ENCODE measurements around the gene IRF2.
A peak's percentile ranks its signal among the peaks of the same experiment; 100 is the strongest.

Gene IRF2

GRCh38 chr4:184410748-184411147, 63.6 kb downstream of the IRF2 start:
- Histone ChIP-seq H3K27me3 (ENCODE audit: control insufficient read depth, insufficient read depth, low read length) (no peaks in the 10 kb centered on the region), H3K36me3 (ENCODE audit: insufficient read depth, low read length) (peaks cover 28% of the 10 kb centered on the region), H3K4me2 (ENCODE audit: low read length) (no peak overlapping the region), H3K9me3 (replicated peaks; ENCODE audit: low read length) (no peaks in the 10 kb centered on the region), H3K4me1 (ENCODE audit: control insufficient read depth, insufficient read depth, low read length) (peaks cover 14% of the 10 kb centered on the region), H3K4me3 (ENCODE audit: low read length) (no peak overlapping the region), H3K9ac (ENCODE audit: low read depth, low read length) (no peak overlapping the region)

DNA sequence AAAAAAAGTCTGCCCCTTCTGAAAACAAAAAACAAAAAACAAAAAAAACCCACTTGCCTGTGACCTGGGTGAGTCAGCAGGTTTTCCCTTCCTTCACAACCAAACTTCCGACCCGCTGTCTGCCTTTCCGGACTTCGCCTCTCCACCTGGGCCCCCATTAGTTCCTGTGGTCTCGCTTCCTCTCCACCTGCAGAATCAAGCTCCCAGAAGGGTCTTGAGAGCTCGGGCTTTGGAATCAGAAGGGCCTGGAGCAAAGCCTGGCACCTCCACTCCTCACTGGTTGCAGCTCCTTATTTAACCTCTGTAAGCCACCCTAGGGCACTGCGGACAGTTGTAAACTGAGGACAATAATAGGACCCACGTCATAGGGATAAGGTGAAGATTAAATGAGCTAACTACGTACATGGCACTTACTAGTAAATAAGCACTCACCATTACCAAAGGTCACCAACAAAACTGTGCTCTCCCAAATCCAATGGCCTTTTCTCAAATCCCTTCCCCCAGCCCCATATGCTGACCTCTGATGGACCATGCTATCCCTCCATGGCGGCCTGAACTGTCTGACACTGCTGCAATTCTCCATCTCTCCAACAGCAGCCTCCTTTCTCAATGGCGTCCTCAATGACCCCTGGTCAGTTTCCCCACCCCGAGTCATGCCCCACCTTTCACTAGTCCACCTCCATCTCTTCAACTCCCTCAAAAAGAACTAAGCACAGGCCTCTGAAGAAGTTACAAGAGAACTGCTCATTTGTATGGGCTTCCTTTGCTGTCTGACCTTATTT, 64.2 kb downstream of the IRF2 start:
- Histone ChIP-seq H3K36me3 (ENCODE audit: insufficient read depth, low read length) (peaks cover 26% of the 10 kb centered on the region), H3K9ac (ENCODE audit: low read depth, low read length) (no peak overlapping the region), H3K27me3 (ENCODE audit: control insufficient read depth, insufficient read depth, low read length) (no peaks in the 10 kb centered on the region), H3K4me3 (ENCODE audit: low read length) (no peak overlapping the region), H3K4me2 (ENCODE audit: low read length) (no peak overlapping the region), H3K9me3 (replicated peaks; ENCODE audit: low read length) (no peaks in the 10 kb centered on the region), H3K4me1 (ENCODE audit: control insufficient read depth, insufficient read depth, low read length) (peaks cover 14% of the 10 kb centered on the region)

GRCh38 chr4:184409502-184409901, 64.8 kb downstream of the IRF2 start:
- Histone ChIP-seq H3K4me2 (ENCODE audit: low read length) (no peak overlapping the region), H3K4me1 (ENCODE audit: control insufficient read depth, insufficient read depth, low read length) (peaks cover 14% of the 10 kb centered on the region), H3K36me3 (ENCODE audit: insufficient read depth, low read length) (peaks cover 21% of the 10 kb centered on the region), H3K27me3 (ENCODE audit: control insufficient read depth, insufficient read depth, low read length) (no peaks in the 10 kb centered on the region), H3K9me3 (replicated peaks; ENCODE audit: low read length) (no peaks in the 10 kb centered on the region), H3K9ac (ENCODE audit: low read depth, low read length) (no peak overlapping the region), H3K4me3 (ENCODE audit: low read length) (no peak overlapping the region)

DNA sequence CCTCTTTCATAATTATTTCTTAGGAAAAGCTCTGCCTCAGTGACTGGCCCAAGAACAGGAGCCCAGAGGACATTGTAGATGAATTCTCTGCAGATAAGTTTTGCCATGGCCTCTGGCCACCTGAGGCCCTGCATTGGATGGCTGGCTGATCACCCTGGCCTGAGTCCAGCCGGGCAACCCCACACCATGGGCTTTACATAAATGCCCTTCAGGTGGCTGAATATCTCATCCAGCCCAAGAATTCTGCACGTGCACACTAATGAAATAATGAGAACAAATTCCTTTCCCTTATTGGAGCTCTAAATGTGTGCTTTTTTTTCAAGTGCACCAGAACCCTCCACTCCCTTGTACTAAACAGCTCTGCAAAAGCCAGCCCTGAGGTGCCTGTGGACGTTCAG, 65.7 kb downstream of the IRF2 start:
- H3K4me3 ChIP-seq (ENCODE audit: low read length), result no peak overlapping the region
- H3K4me2 ChIP-seq (ENCODE audit: low read length), result peak overlapping the region; percentile 28
- peaks cover 21% of the 10 kb centered on the region for H3K36me3 ChIP-seq (ENCODE audit: insufficient read depth, low read length)
- no peak overlapping the region for H3K9ac ChIP-seq (ENCODE audit: low read depth, low read length)
- peaks cover 14% of the 10 kb centered on the region for H3K4me1 ChIP-seq (ENCODE audit: control insufficient read depth, insufficient read depth, low read length)
- H3K9me3 ChIP-seq (replicated peaks; ENCODE audit: low read length), result no peaks in the 10 kb centered on the region
- no peaks in the 10 kb centered on the region for H3K27me3 ChIP-seq (ENCODE audit: control insufficient read depth, insufficient read depth, low read length)

DNA sequence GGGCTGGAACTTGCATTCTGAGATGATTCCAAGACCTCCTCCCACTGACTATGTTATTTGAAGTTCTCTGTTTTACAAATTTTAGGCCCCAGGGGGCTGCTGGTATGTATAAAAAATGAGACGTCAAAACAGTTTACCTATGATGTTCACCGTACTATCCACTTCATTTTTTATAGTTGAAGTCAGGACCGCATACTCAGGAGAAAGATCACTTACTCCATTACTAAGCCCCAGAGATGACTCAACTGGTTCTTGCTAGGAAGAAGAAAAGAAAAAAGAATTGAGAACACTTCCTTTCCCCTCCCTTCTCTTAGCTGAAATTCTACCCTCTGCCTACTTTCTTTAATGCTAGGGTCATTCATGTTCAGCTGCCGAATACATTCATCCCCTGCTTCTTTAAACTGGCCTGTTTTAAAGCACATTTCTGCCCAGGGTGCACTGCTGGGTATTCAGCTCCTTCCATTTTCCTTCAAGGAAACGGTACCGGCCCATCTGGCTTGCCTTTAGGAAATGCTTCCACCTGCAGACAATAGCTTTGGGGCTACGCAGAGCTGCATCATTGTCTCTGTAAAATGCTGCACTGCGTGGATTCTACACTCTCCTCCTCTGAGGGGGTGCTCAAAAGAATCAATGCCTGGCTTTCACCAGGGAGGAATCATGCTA, 66.2 kb downstream of the IRF2 start:
- H3K36me3 ChIP-seq (ENCODE audit: insufficient read depth, low read length), result peaks cover 23% of the 10 kb centered on the region

GRCh38 chr4:184406958-184407391, 67.4 kb downstream of the IRF2 start:
- H3K4me2 ChIP-seq (ENCODE audit: low read length), result no peak overlapping the region
- H3K9me3 ChIP-seq (replicated peaks; ENCODE audit: low read length), result no peaks in the 10 kb centered on the region
- no peak overlapping the region for H3K4me3 ChIP-seq (ENCODE audit: low read length)
- no peaks in the 10 kb centered on the region for H3K27me3 ChIP-seq (ENCODE audit: control insufficient read depth, insufficient read depth, low read length)
- peaks cover 17% of the 10 kb centered on the region for H3K4me1 ChIP-seq (ENCODE audit: control insufficient read depth, insufficient read depth, low read length)
- peaks cover 23% of the 10 kb centered on the region for H3K36me3 ChIP-seq (ENCODE audit: insufficient read depth, low read length)
- no peak overlapping the region for H3K9ac ChIP-seq (ENCODE audit: low read depth, low read length)

More for the DNA sequence above, 66.2 kb downstream of the IRF2 start:
- Histone ChIP-seq H3K27me3 (ENCODE audit: control insufficient read depth, insufficient read depth, low read length) (no peaks in the 10 kb centered on the region), H3K9me3 (replicated peaks; ENCODE audit: low read length) (no peaks in the 10 kb centered on the region), H3K9ac (ENCODE audit: low read depth, low read length) (no peak overlapping the region), H3K4me2 (ENCODE audit: low read length) (peak overlapping the region; percentile 28), H3K4me1 (ENCODE audit: control insufficient read depth, insufficient read depth, low read length) (peaks cover 17% of the 10 kb centered on the region), H3K4me3 (ENCODE audit: low read length) (no peak overlapping the region)

GRCh38 chr4:184404047-184404446, 70.3 kb downstream of the IRF2 start:
- Histone ChIP-seq H3K9ac (ENCODE audit: low read depth, low read length) (no peak overlapping the region), H3K4me1 (ENCODE audit: control insufficient read depth, insufficient read depth, low read length) (peaks cover 37% of the 10 kb centered on the region), H3K36me3 (ENCODE audit: insufficient read depth, low read length) (peaks cover 24% of the 10 kb centered on the region), H3K4me3 (ENCODE audit: low read length) (no peak overlapping the region), H3K9me3 (replicated peaks; ENCODE audit: low read length) (no peaks in the 10 kb centered on the region), H3K27me3 (ENCODE audit: control insufficient read depth, insufficient read depth, low read length) (no peaks in the 10 kb centered on the region), H3K4me2 (ENCODE audit: low read length) (no peak overlapping the region)

DNA sequence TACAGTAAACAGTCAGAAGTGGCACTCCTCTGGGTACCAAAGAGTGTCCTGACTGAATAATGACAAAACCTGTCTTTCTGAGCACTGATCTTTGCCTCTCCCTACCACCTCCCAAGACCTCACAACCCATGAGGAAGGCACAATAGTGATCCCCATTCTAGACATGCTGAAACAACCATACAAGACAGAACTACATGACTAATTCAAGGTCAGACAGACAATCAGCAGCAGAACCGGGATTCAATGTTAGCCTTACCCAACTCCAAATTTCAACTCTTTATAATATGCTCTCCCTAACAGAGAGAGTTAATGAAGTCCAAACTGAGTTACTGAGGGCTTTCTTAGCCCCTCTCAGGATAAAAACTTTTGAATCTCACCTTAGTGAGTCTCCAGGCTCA, 71.0 kb downstream of the IRF2 start:
- no peak overlapping the region for H3K9ac ChIP-seq (ENCODE audit: low read depth, low read length)
- no peaks in the 10 kb centered on the region for H3K27me3 ChIP-seq (ENCODE audit: control insufficient read depth, insufficient read depth, low read length)
- H3K9me3 ChIP-seq (replicated peaks; ENCODE audit: low read length), result no peaks in the 10 kb centered on the region
- H3K4me3 ChIP-seq (ENCODE audit: low read length), result no peak overlapping the region
- H3K36me3 ChIP-seq (ENCODE audit: insufficient read depth, low read length), result peaks cover 27% of the 10 kb centered on the region
- peaks cover 33% of the 10 kb centered on the region for H3K4me1 ChIP-seq (ENCODE audit: control insufficient read depth, insufficient read depth, low read length)
- H3K4me2 ChIP-seq (ENCODE audit: low read length), result no peak overlapping the region

- Histone ChIP-seq H3K36me3 (ENCODE audit: insufficient read depth, low read length) (peaks cover 29% of the 10 kb centered on the region), H3K4me1 (ENCODE audit: control insufficient read depth, insufficient read depth, low read length) (peaks cover 28% of the 10 kb centered on the region), H3K9ac (ENCODE audit: low read depth, low read length) (no peak overlapping the region), H3K27me3 (ENCODE audit: control insufficient read depth, insufficient read depth, low read length) (no peaks in the 10 kb centered on the region), H3K4me3 (ENCODE audit: low read length) (no peak overlapping the region), H3K9me3 (replicated peaks; ENCODE audit: low read length) (no peaks in the 10 kb centered on the region), H3K4me2 (ENCODE audit: low read length) (no peak overlapping the region)
These were observed 71.5 kb downstream of the IRF2 start for GRCh38 chr4:184402740-184403383.

DNA sequence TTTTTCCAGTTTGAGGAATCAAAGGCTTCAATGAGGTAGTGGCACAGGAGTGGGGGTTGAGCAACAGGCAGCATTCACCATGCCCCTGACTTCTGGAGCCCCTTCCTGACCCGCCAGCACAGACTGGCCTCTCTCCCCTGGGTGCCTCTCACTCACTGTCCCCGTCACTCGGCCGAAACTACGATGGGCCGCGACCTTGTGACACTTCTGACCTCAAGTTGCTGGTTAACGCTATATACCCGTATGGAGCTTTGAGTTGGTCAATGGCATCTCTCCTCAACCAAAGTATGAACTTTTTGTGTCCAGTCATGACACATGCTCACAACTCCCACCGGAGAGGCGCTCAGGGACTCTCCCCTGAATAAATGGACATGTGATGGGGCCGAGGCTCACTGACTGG, 72.1 kb downstream of the IRF2 start:
- Histone ChIP-seq H3K9me3 (replicated peaks; ENCODE audit: low read length) (no peaks in the 10 kb centered on the region), H3K4me3 (ENCODE audit: low read length) (no peak overlapping the region), H3K9ac (ENCODE audit: low read depth, low read length) (no peak overlapping the region), H3K27me3 (ENCODE audit: control insufficient read depth, insufficient read depth, low read length) (no peaks in the 10 kb centered on the region), H3K36me3 (ENCODE audit: insufficient read depth, low read length) (peaks cover 29% of the 10 kb centered on the region), H3K4me1 (ENCODE audit: control insufficient read depth, insufficient read depth, low read length) (peaks cover 23% of the 10 kb centered on the region), H3K4me2 (ENCODE audit: low read length) (no peak overlapping the region)

DNA sequence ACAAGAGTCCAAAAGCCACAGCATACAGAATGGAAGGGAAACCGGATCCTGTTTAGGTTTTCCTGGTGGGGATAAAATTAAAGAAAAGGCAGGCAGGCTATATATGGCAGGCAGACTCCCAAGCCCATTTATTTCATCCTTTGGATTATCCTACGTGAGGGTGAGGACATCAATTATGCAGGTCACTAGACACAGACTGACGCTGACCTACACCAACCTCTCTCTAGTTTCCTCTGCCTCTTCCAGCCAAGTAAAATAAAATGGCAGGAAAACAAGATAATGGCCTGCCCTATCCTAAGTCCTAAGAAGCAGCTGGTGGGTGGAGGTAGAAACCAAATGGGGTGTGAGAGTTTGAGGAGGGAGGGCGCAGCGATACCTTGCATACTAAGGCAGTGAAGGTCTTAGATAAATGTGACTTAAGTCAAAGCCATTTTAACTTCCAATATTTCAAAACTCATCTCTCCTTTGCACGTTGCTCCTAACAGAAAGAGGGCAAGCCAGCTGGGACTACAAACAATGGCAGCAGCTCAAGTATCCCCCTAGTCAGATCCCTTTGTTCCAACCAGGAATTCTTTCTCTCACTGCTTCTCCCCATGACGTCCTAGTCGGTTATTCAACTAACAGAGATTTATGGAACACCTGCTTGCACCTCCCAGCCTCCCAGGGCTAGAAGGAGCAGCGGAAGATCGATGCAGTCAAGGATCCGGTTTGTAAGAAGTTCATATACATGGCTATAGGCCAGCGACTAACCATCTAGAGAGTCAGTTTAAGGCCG, 72.8 kb downstream of the IRF2 start:
- no peak overlapping the region for H3K9ac ChIP-seq (ENCODE audit: low read depth, low read length)
- no peak overlapping the region for H3K4me3 ChIP-seq (ENCODE audit: low read length)
- peaks cover 30% of the 10 kb centered on the region for H3K36me3 ChIP-seq (ENCODE audit: insufficient read depth, low read length)
- H3K9me3 ChIP-seq (replicated peaks; ENCODE audit: low read length), result no peaks in the 10 kb centered on the region
- no peak overlapping the region for H3K4me2 ChIP-seq (ENCODE audit: low read length)
- H3K4me1 ChIP-seq (ENCODE audit: control insufficient read depth, insufficient read depth, low read length), result peaks cover 23% of the 10 kb centered on the region
- H3K27me3 ChIP-seq (ENCODE audit: control insufficient read depth, insufficient read depth, low read length), result no peaks in the 10 kb centered on the region

Measured in skeletal muscle satellite cell (primary cell).